HEK293T (cell line): ENCODE measurements around the gene WDFY1.

ENCODE experiments used
- LEF1 ChIP-seq: fragments of 450-650 bp; IDR thresholded peaks from 2 replicates; pipeline ENCODE4 v1.6.1; 2017; ENCODE audit warnings: mild to moderate bottlenecking, borderline replicate concordance
- SUZ12 ChIP-seq: fragments of 450-650 bp; IDR thresholded peaks from 2 replicates; pipeline ENCODE4 v1.6.1; 2016; ENCODE audit warnings: mild to moderate bottlenecking

- no peak for TF ChIP-seq SUZ12
- TF ChIP-seq LEF1: no peak
Measured at GRCh38 chr2:223865124-223865523, 80.0 kb downstream of the WDFY1 start.
